ENCODE results near the gene CTDSPL.
"Not testable (repeated sequence)": the region's sequence is repeated elsewhere in the genome, so short reads cannot be mapped to it uniquely, and the experiment has no call there.

The CTDSPL gene

DNA sequence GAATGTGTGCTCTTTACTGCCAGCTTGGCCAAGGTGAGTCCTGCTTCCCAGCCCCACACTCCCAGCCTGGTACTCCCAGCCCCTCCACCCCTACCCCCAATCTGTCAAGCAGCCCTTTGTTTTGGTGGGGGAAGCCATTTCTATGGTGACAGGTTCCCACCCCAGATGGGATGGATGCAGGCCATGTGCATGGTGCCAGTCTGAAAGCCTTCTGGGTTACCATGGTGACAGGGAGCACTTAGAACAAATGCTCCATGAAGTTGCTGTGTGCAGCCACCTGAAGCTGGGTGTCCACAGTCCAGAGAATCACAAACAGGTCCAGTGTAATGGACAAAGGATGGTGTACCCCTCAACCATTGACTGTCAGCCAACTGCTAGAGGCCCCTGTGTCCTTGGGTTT, 109.8 kb downstream of the CTDSPL start:
- DNase-seq: no peak
- ChIA-PET CTCF (interaction anchor here (1.3 to 9.2 kb wide), 4 partner anchors 16 to 84 kb away, joined by 3 to 102 read pairs (median 4); no protein-coding TSS in a partner anchor), POLR2A (no interaction called here)
- H3K27me3 ChIP-seq (replicated peaks in 2 of 5; ENCODE audit: control insufficient read depth in 4 of 5, insufficient read depth in 5 of 5, low read length in 4 of 5): no peaks in the 10 kb centered on the region
- no peak overlapping the region for H3K4me3 ChIP-seq (ENCODE audit: control insufficient read depth in 1 of 7, extremely low read depth in 1 of 7, insufficient read depth in 4 of 7, low read depth in 2 of 7, low read length in 6 of 7)
- H3K27ac ChIP-seq (ENCODE audit: insufficient read depth in 1 of 2, low read depth in 1 of 2, low read length in 2 of 2, poor library complexity in 1 of 2, severe bottlenecking in 2 of 2): no peak overlapping the region
- peaks cover 10 to 58% (median 20%) of the 10 kb centered on the region in 4 experiments for H3K36me3 ChIP-seq (ENCODE audit: control insufficient read depth in 4 of 4, insufficient read depth in 4 of 4, low read length in 3 of 4)
- peaks cover 0 to 8% (median 3%) of the 10 kb centered on the region in 4 experiments for H3K4me1 ChIP-seq (ENCODE audit: control extremely low read depth in 1 of 4, control insufficient read depth in 4 of 4, insufficient read depth in 4 of 4, low read length in 3 of 4)
- H3K9me3 ChIP-seq (ENCODE audit: control extremely low read depth in 1 of 5, control insufficient read depth in 4 of 5, insufficient read depth in 2 of 5, low read depth in 1 of 5, low read length in 4 of 5): no peaks in the 10 kb centered on the region

DNA sequence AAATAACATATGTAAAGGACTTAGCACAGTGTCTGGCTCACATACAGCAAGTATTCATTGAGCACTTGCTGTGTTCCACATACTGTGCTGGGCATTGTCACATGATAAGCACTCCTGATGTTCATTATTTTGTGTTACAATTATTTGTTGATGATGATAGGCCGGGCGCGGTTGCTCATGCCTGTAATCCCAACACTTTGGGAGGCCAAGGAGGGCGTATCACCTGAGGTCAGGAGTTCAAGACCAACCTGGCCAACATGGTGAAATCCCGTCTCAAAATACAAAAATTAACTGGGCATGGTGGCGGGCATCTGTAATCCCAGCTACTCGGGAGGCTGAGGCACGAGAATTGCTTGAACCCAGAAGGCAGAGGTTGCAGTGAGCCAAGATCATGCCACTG, 110.4 kb downstream of the CTDSPL start:
- H3K4me3 ChIP-seq (ENCODE audit: control insufficient read depth in 1 of 7, extremely low read depth in 1 of 7, insufficient read depth in 4 of 7, low read depth in 2 of 7, low read length in 6 of 7); POLR2A ChIA-PET; H3K27me3 ChIP-seq (replicated peaks in 2 of 5; ENCODE audit: control insufficient read depth in 4 of 5, insufficient read depth in 5 of 5, low read length in 4 of 5); H3K4me1 ChIP-seq (ENCODE audit: control extremely low read depth in 1 of 4, control insufficient read depth in 4 of 4, insufficient read depth in 4 of 4, low read length in 3 of 4); DNase-seq; H3K9me3 ChIP-seq (ENCODE audit: control extremely low read depth in 1 of 5, control insufficient read depth in 4 of 5, insufficient read depth in 2 of 5, low read depth in 1 of 5, low read length in 4 of 5); H3K27ac ChIP-seq (ENCODE audit: insufficient read depth in 1 of 2, low read depth in 1 of 2, low read length in 2 of 2, poor library complexity in 1 of 2, severe bottlenecking in 2 of 2): not testable (repeated sequence)
- CTCF ChIA-PET: interaction anchor here (0.8 to 9.2 kb wide), 4 partner anchors 17 to 85 kb away, joined by 3 to 102 read pairs (median 4); no protein-coding TSS in a partner anchor
- WGBS (ENCODE audit: insufficient coverage): 97% methylated on average over 8 of the region's 8 CpGs
- peaks cover 14 to 64% (median 24%) of the 10 kb centered on the region in 4 experiments for H3K36me3 ChIP-seq (ENCODE audit: control insufficient read depth in 4 of 4, insufficient read depth in 4 of 4, low read length in 3 of 4)

DNA sequence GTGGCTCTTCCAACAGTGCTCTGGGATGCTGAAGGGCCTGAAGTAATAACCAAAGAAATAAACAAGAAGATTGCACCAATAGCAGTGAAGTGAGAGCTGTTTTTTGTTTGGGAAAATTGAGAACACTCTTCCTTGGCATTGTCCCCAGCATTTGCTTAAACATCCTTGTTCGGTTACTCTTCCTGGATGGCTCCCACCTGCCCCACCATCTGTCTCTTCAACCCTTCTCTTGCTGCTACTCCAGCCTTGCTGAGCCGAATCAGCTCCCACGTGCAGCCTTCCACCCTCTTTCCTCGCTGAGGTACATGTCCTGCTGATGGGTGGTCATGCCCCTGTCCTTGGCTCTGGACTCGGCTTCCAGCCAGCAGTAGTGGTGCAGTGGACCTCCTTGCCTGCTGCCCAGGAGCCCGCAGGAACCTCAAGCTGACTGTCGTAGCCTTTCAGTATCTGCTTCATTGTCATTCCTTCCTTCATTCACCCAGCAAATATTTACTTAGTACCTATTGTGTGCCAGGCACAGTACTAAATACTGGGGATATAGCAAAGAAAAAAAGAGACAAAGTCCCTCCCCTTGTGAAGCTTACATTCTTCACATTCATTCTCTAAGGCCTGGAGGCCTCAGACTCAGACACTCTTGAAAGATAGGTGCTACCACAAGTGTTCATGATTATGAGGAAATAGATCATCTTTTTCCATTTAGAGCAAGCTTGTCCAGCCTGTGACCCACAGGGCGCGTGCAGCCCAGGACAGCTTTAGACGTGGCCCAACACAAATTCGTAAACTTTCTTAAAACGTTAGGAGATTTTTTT, 111.8 kb downstream of the CTDSPL start:
- Histone ChIP-seq H3K4me1 (ENCODE audit: control extremely low read depth in 1 of 4, control insufficient read depth in 4 of 4, insufficient read depth in 4 of 4, low read length in 3 of 4) (peaks cover 0 to 3% (median 0%) of the 10 kb centered on the region in 4 experiments), H3K27ac (ENCODE audit: insufficient read depth in 1 of 2, low read depth in 1 of 2, low read length in 2 of 2, poor library complexity in 1 of 2, severe bottlenecking in 2 of 2) (no peak overlapping the region), H3K4me3 (ENCODE audit: control insufficient read depth in 1 of 7, extremely low read depth in 1 of 7, insufficient read depth in 4 of 7, low read depth in 2 of 7, low read length in 6 of 7) (no peak overlapping the region), H3K9me3 (ENCODE audit: control extremely low read depth in 1 of 5, control insufficient read depth in 4 of 5, insufficient read depth in 2 of 5, low read depth in 1 of 5, low read length in 4 of 5) (no peaks in the 10 kb centered on the region), H3K36me3 (ENCODE audit: control insufficient read depth in 4 of 4, insufficient read depth in 4 of 4, low read length in 3 of 4) (peaks cover 12 to 65% (median 24%) of the 10 kb centered on the region in 4 experiments), H3K27me3 (replicated peaks in 2 of 5; ENCODE audit: control insufficient read depth in 4 of 5, insufficient read depth in 5 of 5, low read length in 4 of 5) (no peaks in the 10 kb centered on the region)
- ChIA-PET CTCF (interaction anchor here (0.5 to 9.2 kb wide), 21 partner anchors 8 to 237 kb away, joined by 3 to 102 read pairs (median 5); no protein-coding TSS in a partner anchor), POLR2A (no interaction called here)
- no peak for DNase-seq
- 100% methylated on average over 8 of the region's 12 CpGs for WGBS (ENCODE audit: insufficient coverage)

DNA sequence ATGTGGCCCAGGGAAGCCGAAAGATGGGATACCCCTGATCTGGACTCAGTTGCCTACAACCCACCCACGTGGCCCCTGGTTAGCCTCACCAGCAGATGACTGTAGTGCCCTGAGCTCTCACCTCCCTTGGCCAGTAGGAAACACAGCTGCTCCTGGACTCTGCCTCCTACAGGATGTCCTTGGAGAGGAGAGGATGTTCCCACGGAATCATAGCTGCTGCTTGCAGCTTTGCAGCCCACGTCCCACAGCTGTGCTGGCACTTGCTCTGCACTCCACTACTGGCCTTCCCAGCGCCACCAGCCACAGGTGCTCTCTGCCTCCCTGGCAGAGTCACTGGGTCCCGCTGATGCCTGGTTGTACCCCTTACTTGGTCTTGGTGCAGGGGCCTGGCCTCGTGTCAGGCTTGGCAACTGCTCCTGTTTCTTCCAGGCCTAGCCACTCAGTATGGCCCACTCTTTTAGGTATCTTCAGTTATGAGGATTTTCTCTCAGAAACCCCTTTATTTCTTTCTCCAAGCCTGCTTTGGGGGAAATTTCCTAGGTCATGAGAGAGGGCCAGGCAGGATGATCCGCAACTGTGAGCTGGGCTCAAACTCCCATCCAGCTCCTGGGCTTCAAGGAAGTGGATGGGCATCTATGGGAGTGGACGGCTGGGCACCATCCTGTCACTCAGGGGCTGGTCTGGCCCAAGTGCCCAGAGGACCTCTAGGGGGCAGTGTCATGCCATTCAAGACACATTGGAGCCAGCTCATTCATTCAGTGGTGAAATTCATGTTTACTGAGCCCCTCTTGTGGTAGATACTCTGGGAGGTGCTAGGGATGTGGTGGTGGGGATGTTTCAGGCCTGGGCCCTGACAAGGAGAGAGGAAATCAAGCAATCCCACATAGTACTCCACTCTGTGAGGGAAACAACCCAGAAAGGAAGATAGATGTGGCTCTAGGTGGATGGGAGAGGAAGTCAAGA, 112.7 kb downstream of the CTDSPL start:
- DNase-seq: peak; percentile 72 to 84 (median 79)
- WGBS (ENCODE audit: insufficient coverage): 87% methylated on average over 9 of the region's 9 CpGs
- Histone ChIP-seq H3K4me1 (ENCODE audit: control extremely low read depth in 1 of 4, control insufficient read depth in 4 of 4, insufficient read depth in 4 of 4, low read length in 3 of 4) (peaks cover 0 to 3% (median 0%) of the 10 kb centered on the region in 4 experiments), H3K36me3 (ENCODE audit: control insufficient read depth in 4 of 4, insufficient read depth in 4 of 4, low read length in 3 of 4) (peaks cover 9 to 64% (median 21%) of the 10 kb centered on the region in 4 experiments), H3K27ac (ENCODE audit: insufficient read depth in 1 of 2, low read depth in 1 of 2, low read length in 2 of 2, poor library complexity in 1 of 2, severe bottlenecking in 2 of 2) (no peak overlapping the region), H3K4me3 (ENCODE audit: control insufficient read depth in 1 of 7, extremely low read depth in 1 of 7, insufficient read depth in 4 of 7, low read depth in 2 of 7, low read length in 6 of 7) (no peak overlapping the region), H3K27me3 (replicated peaks in 2 of 5; ENCODE audit: control insufficient read depth in 4 of 5, insufficient read depth in 5 of 5, low read length in 4 of 5) (no peaks in the 10 kb centered on the region), H3K9me3 (ENCODE audit: control extremely low read depth in 1 of 5, control insufficient read depth in 4 of 5, insufficient read depth in 2 of 5, low read depth in 1 of 5, low read length in 4 of 5) (no peaks in the 10 kb centered on the region)
- ChIA-PET CTCF (interaction anchor here (0.8 to 5.0 kb wide), 27 partner anchors 7 to 370 kb away, joined by 3 to 73 read pairs (median 4); no protein-coding TSS in a partner anchor), POLR2A (no interaction called here)

DNA sequence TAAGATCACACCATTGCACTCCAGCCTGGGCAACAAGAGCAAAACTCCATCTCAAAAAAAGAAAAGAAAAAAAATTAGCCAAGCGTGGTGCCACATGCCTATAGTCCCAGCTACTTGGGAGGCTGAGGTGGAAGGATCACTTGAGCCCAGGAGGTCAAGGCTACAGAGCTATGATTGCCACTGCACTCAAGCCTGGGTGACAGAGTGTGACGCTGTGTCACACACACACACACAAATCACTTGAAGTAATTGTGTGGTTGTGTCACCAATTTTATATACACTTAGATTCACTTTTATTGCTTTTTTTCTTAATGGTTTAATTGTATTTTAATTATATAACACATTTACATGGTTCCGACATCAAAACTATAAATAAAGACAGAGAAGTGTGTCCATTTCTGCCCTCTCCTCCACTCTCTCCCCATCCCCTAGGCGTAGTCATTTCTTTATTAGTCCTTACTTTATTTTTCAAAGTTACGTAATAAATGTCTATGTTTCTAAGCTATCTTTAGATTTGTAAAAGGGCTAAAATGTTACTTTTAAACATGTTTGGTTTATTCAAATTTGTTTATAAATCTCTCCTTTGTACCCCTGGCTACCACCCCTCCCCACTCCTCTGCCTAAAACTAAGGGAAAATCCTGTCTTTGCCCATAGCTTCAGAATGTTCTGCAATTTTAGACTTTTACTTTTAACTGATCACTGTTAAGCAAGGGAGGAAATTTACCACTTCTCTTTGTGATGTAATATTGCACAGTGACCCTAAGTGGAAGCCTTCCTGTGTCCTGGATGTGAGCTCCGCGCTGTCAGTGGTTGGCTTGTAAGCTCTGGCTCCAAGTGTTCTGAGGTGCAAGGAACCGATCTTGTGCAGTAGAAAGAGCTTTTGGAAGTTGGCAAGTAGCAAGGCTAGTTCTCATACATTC, 118.1 kb downstream of the CTDSPL start:
- Histone ChIP-seq H3K9me3 (ENCODE audit: control extremely low read depth in 1 of 5, control insufficient read depth in 4 of 5, insufficient read depth in 2 of 5, low read depth in 1 of 5, low read length in 4 of 5) (no peaks in the 10 kb centered on the region), H3K27me3 (replicated peaks in 2 of 5; ENCODE audit: control insufficient read depth in 4 of 5, insufficient read depth in 5 of 5, low read length in 4 of 5) (no peaks in the 10 kb centered on the region), H3K4me1 (ENCODE audit: control extremely low read depth in 1 of 4, control insufficient read depth in 4 of 4, insufficient read depth in 4 of 4, low read length in 3 of 4) (peaks cover 0 to 1% (median 0%) of the 10 kb centered on the region in 4 experiments), H3K27ac (ENCODE audit: insufficient read depth in 1 of 2, low read depth in 1 of 2, low read length in 2 of 2, poor library complexity in 1 of 2, severe bottlenecking in 2 of 2) (no peak overlapping the region), H3K4me3 (ENCODE audit: control insufficient read depth in 1 of 7, extremely low read depth in 1 of 7, insufficient read depth in 4 of 7, low read depth in 2 of 7, low read length in 6 of 7) (no peak overlapping the region), H3K36me3 (ENCODE audit: control insufficient read depth in 4 of 4, insufficient read depth in 4 of 4, low read length in 3 of 4) (peaks cover 10 to 70% (median 27%) of the 10 kb centered on the region in 4 experiments)
- DNase-seq: no peak
- WGBS (ENCODE audit: insufficient coverage): 89% methylated on average over 4 of the region's 8 CpGs
- ChIA-PET POLR2A (no interaction called here), CTCF (interaction anchor here (0.6 to 3.5 kb wide), 12 partner anchors 10 to 364 kb away, joined by 3 to 28 read pairs (median 4); no protein-coding TSS in a partner anchor)

Data from common myeloid progenitor, CD34-positive (primary cell).